ENCODE results near the gene MARCHF10.
"Not testable (repeated sequence)": the region's sequence is repeated elsewhere in the genome, so short reads cannot be mapped to it uniquely, and the experiment has no call there.

Gene MARCHF10

DNA sequence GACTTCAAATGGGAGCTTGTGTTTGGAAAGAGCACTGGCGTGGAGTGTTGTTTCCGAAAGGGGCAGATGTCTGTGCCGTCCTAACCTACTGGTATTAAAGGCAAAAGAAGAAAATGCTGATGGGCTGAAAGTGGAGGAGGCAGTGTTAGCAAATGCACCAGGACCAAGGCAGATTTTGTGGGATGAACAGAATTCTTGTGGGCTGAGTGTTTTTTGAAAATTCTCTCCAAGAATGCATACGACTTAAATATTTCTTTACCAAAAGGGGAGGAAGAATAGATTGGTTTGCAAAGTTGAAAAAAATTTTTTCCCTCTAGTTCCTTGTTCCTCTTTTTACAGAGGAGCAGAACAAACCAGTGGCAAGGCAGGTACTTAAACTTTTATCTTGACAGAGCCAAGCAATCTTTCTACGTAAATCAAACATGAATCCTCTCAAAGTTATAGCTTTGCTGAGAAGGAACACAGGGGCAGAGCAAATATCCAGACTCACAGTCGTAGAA lies 16.8 kb downstream of the MARCHF10 start:
- no peak for DNase-seq (ENCODE audit: extremely low read depth in 1 of 2, low read depth in 1 of 2)

DNA sequence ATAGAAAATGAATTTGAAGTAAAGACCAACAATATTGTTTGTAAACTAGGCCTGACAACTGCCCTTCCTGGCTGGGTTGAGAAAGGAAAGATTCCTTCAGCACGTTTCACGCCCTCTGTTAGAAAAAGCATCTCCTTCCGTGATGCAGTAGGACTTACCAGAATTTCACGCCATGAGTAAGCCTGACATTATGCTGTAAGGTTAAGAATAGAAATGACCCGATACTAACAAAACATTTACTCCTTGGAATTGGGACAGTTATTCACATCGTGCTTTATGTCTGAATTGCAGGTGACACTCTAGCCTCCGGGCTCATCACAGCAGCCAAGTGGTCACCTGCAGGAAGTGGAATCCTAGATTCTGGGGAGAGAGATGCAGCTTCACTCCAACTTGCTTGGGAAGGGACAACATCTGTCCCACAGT lies 17.5 kb downstream of the MARCHF10 start:
- DNase-seq (ENCODE audit: extremely low read depth in 1 of 2, low read depth in 1 of 2), result no peak

DNA sequence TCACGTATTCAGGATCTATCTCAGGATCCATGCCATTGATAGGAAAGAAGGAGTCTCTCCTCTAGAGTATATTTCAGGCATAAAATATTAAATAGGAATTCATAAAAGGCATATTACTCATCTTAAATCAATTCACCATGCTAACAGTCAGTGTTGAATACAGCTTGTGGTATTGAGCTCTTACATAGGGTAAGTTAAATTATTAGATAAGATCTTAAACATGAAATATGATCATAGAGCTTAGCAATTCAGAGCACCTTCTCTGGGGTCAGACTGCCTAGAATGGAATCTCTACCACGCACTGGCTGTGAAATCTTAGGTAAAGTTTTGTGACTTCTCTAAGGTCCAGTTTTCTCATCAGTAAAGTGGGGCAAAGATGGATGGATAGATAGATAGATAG lies 20.7 kb downstream of the MARCHF10 start:
- no peak for DNase-seq (ENCODE audit: extremely low read depth in 1 of 2, low read depth in 1 of 2)

DNA sequence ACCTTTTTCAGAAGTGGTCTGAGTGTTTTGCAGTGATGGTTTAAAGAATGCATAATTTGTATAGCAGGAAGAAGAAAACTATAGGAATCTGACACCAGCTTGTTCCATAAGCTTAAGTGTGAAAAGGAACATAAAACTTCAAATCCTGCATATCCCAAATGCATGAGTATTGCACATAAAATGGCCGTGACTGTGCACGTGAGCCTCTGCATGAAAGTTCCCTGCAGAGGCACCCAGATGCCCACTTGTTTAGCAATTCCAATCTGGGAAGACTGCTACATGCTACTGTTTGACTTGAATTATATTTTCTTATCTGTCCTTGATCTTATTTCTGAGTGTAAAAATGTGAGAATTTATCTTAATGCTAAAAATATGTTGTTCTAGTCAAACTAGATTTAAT lies 21.5 kb downstream of the MARCHF10 start:
- no peak for DNase-seq (ENCODE audit: extremely low read depth in 1 of 2, low read depth in 1 of 2)

DNA sequence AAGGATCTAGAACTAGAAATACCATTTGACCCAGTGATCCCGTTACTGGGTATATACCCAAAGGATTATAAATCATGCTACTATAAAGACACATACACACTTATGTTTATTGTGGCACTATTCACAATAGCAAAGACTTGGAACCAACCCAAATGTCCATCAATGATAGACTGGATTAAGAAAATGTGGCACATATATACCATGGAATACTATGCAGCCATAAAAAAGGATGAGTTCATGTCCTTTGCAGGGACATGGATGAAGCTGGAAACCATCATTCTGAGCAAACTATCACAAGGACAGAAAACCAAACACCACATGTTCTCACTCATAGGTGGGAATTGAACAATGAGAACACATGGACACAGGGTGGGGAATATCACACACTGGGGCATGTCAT lies 22.1 kb downstream of the MARCHF10 start:
- DNase-seq (ENCODE audit: extremely low read depth in 1 of 2, low read depth in 1 of 2), result not testable (repeated sequence)

DNA sequence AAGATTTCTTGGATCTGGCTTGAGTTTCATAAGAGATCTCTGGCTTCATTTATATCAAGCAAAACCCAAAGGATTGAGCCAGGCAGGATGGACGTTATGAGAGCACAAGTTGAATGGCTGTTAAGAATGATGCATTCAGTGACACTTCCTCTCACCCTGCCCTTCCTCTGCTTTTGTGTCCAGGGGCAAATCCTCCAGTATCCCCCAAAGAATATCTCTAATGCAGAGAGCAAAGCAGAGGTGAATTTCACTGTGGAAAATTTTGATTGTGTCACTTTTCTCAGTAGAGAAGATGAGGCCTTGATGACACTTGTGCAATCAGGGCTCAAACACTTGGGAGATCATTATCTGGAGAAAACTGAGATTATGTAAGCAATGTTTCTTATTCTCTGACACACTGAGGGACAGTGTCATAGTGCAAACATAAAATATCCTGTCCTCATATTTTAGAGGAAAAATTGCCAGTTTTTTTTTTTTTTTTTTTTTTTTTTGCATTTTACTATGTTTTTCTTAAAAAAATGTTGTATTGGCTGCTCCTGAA lies 25.3 kb downstream of the MARCHF10 start:
- no peak for DNase-seq (ENCODE audit: extremely low read depth in 1 of 2, low read depth in 1 of 2)

DNA sequence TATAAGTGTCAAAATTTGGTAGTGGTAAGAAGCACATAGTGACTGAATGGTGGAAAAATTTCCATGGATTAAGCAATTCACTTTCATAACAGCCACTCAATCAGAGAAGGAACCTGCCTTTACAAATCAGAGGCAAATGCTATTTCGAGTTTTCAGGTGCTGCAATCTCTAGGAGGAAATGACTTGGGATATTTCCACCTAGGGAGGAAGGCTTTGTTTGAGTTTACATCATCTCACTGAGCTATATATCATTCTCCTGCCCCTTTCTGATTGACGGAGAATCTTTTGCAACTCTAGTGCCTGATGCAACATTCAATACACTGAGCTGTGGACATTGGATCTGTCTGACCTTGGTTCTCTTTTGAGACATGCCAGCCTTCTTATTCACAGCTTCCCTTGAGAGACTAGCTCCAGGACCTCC lies 26.3 kb downstream of the MARCHF10 start:
- DNase-seq (ENCODE audit: extremely low read depth in 1 of 2, low read depth in 1 of 2), result no peak

DNA sequence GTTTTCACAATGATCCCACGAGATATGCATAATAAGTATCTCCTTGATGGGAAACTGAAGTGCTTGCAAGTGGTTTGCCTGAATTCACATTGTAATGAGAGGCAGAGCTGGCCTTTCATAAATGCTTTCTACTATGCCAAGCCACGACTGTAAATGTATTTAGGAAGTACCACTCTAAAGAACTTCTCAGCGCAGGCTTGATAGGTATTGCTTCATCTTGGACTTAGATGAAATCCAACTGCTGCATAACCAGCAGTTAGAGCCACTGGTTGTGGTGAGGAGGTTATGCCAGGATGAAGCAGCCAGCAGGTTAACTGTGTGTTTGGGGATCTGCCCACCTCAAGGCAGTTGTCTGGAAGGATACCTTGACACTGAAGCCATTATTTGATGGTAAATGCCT lies 26.8 kb downstream of the MARCHF10 start:
- no peak for DNase-seq (ENCODE audit: extremely low read depth in 1 of 2, low read depth in 1 of 2)

DNA sequence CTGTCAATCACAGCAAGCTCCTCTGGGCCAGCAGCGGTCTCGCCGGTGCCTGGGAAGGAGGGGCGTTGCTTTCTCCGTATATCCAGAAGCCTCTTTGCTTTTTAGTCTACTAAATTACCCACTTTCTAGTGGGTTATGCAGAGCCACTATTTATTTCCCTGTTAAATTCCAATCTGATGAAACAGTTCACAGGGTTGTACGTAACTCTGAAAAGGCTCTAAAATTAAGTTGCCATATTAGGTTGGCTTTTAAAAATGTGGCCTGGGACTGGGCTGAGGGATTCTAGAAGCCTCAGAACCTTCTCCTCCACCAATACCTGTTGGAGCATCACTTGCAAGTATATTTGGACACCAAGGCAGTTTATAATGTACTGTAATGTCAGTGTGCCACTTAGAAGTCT lies 27.2 kb downstream of the MARCHF10 start:
- no peak for DNase-seq (ENCODE audit: extremely low read depth in 1 of 2, low read depth in 1 of 2)

DNA sequence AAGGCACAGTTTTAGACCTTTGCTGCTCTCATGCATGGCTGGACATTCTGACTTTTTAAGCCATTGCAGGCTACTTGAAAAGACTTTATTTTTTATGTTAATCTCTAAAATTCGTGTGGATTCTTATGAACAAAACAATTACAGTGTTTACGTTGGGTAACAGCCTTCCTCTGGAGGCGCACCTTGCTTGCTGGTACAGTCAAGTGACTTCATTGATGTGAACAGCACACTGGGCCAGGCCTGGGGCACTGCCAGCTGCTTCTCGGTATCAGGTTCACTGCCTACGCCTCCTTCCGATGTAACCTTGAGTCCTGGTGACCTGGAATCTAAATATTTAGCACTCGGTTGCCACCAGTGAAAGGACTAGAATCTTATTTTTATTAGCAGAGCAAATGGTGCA lies 27.8 kb downstream of the MARCHF10 start:
- no peak for DNase-seq (ENCODE audit: extremely low read depth in 1 of 2, low read depth in 1 of 2)

DNA sequence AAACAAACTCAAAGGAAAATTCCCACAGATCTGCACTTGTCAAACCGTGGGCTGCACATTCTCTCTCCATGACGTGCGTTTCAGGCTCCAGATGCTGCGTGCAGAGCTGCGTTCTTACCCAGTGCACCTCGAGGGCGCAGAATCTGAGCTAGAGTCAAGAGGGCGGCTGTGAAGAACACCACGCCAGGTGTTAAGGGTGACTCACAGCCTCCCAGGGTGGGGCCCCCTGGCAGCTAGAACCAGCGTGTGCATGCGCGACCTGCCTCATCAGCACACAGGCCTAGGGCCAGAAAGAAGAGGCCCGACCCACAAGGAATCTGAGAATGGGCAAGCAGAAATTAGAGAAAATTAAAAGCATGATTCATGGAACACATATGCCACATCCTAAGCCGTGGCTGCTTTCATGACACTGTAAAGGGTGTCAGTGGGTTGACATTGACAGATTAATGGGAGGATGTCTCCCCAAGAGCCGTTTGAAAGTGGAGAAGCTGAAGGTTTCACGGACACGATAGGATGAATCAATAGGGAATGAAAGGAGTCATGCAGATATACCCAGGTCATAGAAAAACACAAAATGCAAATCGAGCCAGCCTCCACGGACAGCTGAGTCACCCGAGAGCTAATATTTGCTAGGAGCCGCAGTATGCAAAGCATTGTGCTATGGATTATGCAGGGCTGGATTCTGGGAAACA lies 29.0 kb downstream of the MARCHF10 start:
- no peak for DNase-seq (ENCODE audit: extremely low read depth in 1 of 2, low read depth in 1 of 2)

DNA sequence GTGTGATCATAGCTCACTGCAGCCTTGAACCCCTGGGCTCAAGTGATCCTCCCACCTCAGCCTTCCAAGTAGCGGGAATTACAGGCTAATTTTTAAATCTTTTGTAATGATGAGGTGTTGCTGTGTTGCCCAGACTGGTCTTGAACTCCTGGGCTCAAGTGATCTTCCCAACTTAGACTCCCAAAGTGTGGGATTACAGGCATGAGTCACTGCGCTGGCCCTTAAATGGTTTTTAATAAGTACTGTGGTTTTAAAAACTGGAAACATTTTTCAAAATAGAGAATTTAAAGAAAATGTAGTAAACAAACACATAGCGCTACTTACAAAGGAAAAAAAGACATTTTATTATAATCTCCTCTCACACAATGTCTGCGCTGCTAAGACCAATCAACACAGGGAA lies 32.2 kb downstream of the MARCHF10 start:
- no peak for DNase-seq (ENCODE audit: extremely low read depth in 1 of 2, low read depth in 1 of 2)

DNA sequence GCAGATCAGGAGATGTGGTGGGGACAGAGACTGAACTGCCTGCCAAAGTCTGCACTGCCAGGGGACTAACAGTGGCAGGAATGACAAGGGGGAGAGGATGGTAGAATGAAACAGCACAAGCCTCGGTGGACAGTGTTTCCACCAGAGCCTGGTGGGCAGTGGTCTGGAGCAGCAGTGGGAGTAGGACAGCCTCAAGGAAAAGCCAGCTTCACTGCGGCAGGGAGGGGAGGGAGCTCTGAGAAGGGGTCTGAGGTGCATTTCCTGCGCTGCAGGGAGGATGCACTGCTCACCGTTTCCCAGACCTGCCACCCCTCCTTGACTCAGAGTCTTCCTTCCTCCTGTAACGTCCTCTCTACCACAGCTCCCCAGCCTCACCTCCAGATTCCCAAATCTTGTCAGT lies 33.8 kb downstream of the MARCHF10 start:
- DNase-seq (ENCODE audit: extremely low read depth in 1 of 2, low read depth in 1 of 2), result no peak

DNA sequence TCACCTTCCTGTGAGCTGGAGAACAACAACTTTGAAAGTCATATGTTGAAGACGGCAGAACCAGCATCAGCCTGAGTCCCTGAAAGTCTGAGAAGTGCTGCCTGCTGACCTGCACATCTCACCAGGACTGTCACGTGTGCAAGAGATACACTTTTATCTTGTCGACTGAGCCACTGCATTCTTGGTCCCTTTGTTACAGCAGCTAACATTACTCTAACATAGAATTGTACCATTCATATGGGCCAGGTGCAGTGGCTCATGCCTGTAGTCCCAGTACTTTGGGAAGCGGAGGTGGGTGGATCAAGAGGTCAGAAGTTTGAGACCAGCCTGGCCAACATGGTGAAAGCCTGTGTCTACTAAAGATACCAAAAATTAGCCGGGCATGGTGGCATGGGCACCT lies 40.1 kb downstream of the MARCHF10 start:
- no peak for DNase-seq (ENCODE audit: extremely low read depth in 1 of 2, low read depth in 1 of 2)

DNA sequence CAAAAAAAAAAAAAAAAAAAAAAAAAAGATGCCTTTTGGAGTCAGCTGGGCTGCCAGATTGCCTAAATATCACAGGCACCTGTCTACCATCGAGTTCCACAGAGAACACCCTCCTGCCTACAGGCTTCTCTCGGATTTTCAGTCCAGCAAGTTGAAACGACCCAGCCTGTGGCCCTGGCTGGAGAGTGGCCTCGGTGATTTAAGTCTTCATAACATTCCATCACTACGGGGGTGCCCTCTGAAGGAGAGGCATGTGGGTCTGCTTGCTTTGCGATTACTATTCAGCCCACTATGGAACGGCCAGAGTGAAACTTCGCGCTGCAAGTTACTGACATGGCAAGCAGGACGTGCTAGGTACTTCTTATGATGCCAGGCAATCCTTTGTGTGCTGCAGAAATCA lies 42.8 kb downstream of the MARCHF10 start:
- DNase-seq (ENCODE audit: extremely low read depth in 1 of 2, low read depth in 1 of 2), result no peak

DNA sequence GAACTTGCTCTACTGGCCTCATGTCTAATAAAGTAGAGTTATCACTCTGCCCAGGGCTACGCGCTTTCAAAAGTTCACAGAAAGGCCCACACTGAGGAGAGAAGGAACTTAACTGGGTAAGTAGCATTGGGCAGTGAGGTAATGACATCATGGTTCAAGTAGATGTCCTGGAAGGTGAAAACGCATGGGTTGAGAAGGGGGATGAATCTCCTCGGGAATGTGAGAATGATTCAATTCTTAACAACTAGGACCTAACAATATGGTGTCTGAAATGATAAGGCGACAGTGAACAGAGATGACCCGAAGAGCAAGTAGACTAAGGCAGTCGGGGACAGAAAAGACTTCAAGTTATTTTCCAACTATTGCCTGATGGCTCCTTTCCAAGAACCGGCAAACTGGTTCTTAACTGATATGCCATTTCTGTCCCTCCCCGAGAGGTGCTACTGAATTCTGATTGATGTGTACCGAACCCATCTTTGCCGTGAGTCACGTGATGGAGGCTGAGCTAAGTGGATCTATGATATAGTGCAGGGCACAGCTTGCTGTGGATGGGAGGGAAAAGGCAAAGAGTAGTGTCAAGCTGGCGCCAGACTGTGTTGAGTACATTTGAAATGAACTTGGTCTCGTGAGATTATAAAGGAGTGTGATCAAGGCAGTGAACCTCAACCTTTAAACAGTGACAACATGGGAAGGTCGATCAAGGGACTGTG lies 44.1 kb downstream of the MARCHF10 start:
- no peak for DNase-seq (ENCODE audit: extremely low read depth in 1 of 2, low read depth in 1 of 2)

DNA sequence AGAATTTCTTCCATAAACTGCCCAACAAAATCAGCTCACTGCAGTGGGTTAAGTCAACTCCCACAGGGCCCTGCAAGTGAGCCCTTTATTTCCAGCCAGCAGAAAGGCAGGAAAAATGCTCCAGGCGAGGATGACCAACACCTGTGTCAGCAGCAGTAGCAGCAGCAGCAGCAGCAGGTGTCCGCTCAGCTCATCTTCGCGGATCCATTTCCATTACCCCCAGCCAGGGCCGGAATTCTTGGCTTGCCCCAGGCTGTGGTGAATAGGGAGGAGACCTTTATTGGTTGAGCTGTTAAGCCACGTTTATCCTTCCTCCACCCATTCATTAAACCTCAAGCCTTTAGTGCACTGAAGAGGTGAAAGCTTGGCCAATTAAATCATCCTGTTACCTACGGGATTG lies 46.2 kb downstream of the MARCHF10 start:
- no peak for DNase-seq (ENCODE audit: extremely low read depth in 1 of 2, low read depth in 1 of 2)

DNA sequence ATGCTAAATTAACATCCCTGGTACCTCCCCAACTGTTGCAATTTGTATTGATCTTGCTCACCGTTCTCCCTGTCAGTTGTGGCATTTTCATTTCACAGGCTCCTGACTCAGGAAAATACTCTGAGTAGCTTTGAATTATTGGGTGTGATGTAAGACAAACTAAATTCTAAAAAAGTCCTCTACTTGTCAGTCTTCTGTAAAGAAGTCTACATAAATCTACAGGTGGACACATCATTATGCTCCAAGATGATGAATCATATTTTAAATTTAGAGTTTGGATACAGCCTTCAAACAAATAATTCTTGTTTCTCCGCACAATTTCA lies 47.2 kb downstream of the MARCHF10 start:
- DNase-seq (ENCODE audit: extremely low read depth in 1 of 2, low read depth in 1 of 2), result no peak

DNA sequence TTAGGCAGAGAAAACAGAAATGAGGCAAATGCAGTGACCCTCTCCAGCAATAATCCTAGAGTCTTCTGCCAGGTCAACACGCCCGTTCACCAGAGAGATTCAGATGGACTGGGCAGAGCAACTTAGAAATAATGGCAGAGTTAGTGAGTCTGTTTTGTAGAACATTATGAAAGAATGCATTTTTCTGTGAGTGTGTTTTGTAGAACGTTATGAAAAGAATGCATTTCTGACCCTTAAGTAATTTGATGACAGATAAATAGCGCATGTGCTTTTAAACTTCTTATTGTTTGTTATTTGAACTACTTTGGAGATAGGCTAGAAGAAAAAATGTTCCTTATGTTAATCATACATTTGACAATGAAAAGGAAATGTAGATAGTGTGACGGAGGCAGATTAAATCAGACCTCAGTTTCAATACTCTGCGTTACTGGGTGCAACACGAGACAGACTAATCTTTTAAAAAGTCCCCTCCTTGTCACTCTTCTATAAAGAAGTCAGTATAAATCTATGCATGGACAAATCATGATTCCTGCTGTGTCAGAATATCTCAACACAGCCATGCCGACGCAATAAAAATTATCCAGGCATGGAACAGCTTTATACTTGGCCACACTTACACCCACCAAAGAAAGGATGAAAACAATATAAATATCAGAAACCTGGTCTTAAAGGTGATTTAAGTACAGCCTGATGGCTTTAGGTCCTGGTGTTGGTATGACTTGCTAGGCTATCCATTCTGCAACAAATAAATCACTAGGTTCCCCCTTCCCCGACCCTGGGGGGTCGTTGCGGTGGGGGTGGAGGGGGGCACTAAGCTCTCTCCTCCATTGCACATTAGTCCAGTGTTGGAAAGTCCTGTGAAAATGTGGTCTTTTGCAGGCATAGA lies 47.8 kb downstream of the MARCHF10 start:
- no peak for DNase-seq (ENCODE audit: extremely low read depth in 1 of 2, low read depth in 1 of 2)

DNA sequence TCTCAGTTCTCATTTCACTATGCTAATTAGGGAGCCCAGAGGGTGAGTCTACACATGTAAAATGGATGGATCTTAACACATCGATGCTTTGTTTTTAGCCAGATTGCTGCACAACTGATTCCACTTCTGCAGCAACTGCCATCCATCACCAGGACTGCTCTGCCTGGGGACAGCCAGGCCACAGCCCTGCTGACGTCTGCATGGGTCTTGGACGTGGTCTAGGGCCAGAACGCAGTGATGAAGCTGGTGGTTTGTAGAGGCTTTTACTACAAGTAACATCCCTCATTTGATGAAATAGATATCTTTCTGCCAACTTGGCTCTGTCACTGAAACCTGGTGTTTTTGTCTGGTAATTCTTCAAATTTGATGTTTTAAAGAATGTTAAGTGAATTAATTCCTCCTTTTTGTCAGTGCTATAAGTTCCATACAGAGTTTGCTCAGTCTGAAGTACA lies 50.6 kb downstream of the MARCHF10 start:
- DNase-seq (ENCODE audit: extremely low read depth in 1 of 2, low read depth in 1 of 2), result no peak

DNA sequence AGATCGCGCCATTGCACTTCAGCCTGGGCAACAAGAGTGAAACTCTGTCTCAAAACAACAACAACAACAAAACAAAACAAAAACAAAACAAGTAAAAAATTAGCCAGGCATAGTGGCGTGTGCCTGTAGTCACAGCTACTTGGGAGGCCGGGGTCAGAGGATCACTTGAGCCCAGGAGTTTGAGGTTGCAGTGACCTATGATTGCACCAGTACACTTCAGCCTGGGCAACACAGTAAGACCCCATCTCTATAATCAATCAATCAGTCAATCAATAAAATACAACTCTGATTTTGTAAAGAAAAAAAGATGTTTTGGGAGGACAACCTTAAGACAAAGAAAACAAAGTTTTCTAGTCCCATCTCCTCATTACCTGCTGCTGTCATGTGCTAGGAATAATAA lies 51.9 kb downstream of the MARCHF10 start:
- DNase-seq (ENCODE audit: extremely low read depth in 1 of 2, low read depth in 1 of 2), result no peak

Measured in activated CD8-positive, alpha-beta memory T cell treated with anti-CD3 and anti-CD28 coated beads for 1 hour (primary cell).